ENCODE data around the gene IL10RB. TPM values are rescaled to one million over a fixed set of nuclear protein-coding genes. Genes with fewer than 3 reads are reported as not detected.
"Not testable (repeated sequence)": the region's sequence is repeated elsewhere in the genome, so short reads cannot be mapped to it uniquely, and the experiment has no call there.

The IL10RB gene
- total RNA-seq, 4 donors from 2014 or later: 17.5 to 27.3 (median 21.3) TPM

DNA sequence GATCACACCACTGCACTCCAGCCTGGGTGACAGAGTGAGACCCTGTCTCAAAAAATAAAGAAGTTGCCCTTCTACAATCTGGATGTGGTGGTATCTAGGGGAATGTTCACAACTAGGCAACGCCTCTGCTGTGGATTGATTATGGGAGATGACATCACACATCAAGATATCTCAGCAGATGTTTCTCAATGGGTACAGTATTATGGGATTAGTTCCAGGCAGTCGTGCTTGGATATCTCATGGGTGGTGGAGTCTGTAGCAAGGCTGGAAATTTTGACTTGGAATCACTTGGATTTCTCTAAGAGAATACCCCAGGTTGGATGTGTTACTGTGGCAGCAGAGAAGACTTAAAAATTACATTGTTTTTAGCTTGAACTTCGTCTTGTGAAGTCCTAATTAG, 28.7 kb upstream of the IL10RB start:
- no peak for TF ChIP-seq EP300 (IDR thresholded peaks at IDR 0.05)
- TF ChIP-seq, protein P1, sequence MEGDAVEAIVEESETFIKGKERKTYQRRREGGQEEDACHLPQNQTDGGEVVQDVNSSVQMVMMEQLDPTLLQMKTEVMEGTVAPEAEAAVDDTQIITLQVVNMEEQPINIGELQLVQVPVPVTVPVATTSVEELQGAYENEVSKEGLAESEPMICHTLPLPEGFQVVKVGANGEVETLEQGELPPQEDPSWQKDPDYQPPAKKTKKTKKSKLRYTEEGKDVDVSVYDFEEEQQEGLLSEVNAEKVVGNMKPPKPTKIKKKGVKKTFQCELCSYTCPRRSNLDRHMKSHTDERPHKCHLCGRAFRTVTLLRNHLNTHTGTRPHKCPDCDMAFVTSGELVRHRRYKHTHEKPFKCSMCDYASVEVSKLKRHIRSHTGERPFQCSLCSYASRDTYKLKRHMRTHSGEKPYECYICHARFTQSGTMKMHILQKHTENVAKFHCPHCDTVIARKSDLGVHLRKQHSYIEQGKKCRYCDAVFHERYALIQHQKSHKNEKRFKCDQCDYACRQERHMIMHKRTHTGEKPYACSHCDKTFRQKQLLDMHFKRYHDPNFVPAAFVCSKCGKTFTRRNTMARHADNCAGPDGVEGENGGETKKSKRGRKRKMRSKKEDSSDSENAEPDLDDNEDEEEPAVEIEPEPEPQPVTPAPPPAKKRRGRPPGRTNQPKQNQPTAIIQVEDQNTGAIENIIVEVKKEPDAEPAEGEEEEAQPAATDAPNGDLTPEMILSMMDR (IDR thresholded peaks at IDR 0.05): no peak
- TF ChIP-seq POLR2A (IDR thresholded peaks at IDR 0.05): no peak
- DNase-seq (ENCODE audit: low spot score in 2 of 2): no peak
- no peak overlapping the region for H3K27ac ChIP-seq
- no peaks in the 10 kb centered on the region for H3K27me3 ChIP-seq
- H3K4me3 ChIP-seq: no peak overlapping the region
- H3K9me3 ChIP-seq: no peaks in the 10 kb centered on the region
- H3K4me1 ChIP-seq: peaks cover 0 to 75% (median 31%) of the 10 kb centered on the region in 4 donors
- 86 to 95% methylated on average over 3 of the region's 3 CpGs for WGBS, 2 donors
- H3K36me3 ChIP-seq: peaks cover 0 to 6% (median 0%) of the 10 kb centered on the region in 3 donors

DNA sequence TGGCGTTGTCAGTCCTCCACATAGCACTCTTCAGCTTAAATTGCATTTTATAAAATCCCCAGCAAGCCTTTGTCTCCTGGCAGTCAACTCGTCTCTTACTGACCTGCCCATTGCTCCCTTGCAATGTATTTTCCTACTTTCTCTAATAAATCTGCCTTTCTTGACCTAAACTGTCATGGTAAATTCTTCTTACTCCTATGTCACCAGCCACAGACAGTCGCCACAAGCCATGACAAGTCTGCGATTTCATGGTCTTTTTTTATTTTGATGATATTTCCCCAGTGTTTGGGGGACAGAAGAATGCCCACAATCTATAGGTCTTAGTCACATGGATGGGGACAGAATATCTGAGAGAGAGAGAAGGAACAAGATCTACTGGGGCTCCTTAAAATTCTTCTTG, 28.0 kb upstream of the IL10RB start:
- TF ChIP-seq POLR2A (IDR thresholded peaks at IDR 0.05): no peak
- Histone ChIP-seq H3K4me3 (no peak overlapping the region), H3K9me3 (no peaks in the 10 kb centered on the region), H3K27ac (no peak overlapping the region), H3K36me3 (peaks cover 0 to 10% (median 0%) of the 10 kb centered on the region in 3 donors), H3K4me1 (peaks cover 0 to 69% (median 28%) of the 10 kb centered on the region in 4 donors), H3K27me3 (no peaks in the 10 kb centered on the region)
- WGBS, 2 donors: 84 to 85% methylated on average over 4 of the region's 4 CpGs
- no peak for DNase-seq (ENCODE audit: low spot score in 2 of 2)

DNA sequence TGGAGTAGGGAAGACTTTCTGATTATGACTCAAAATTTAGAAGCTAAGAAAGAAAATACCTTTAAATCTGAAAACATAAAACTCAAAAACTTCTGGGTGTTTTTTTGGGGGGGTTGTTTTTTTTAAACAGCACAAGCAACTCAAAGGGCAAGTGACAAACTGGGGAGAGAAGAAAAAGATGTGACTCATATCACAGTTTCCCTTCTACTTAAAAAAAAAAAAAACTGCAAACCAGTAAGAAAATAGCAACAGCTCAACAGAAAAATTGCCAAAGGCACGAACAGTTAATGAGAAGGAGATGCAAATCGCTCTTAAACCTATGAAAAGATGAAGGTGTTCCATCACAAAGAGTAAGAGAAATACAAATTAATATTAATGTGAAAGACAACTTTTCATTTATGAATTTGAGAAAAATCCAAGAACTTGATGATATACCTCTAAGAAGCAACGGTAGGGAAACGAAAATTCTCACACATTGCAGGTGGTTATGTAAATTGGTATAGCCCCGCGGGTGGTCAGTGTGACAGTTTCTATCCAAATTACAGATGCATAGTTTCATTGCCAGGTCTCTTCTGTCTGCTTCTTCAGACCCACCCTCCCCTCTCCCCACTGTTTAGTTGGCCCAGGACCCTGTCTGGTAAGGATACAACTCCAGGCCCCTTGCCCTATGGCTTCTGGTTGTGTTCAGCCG, 27.5 kb upstream of the IL10RB start:
- H3K36me3 ChIP-seq: peaks cover 0 to 14% (median 0%) of the 10 kb centered on the region in 3 donors
- TF ChIP-seq POLR2A (IDR thresholded peaks at IDR 0.05) (no peak), EP300 (IDR thresholded peaks at IDR 0.05) (no peak)
- TF ChIP-seq, protein P1 (IDR thresholded peaks at IDR 0.05): no peak
- H3K27ac ChIP-seq: no peak overlapping the region
- DNase-seq (ENCODE audit: low spot score in 2 of 2): no peak
- no peaks in the 10 kb centered on the region for H3K27me3 ChIP-seq
- no peak overlapping the region for H3K4me3 ChIP-seq
- 81 to 86% methylated on average over 7 of the region's 7 CpGs for WGBS, 2 donors
- peaks cover 0 to 63% (median 25%) of the 10 kb centered on the region in 4 donors for H3K4me1 ChIP-seq
- H3K9me3 ChIP-seq: no peaks in the 10 kb centered on the region

DNA sequence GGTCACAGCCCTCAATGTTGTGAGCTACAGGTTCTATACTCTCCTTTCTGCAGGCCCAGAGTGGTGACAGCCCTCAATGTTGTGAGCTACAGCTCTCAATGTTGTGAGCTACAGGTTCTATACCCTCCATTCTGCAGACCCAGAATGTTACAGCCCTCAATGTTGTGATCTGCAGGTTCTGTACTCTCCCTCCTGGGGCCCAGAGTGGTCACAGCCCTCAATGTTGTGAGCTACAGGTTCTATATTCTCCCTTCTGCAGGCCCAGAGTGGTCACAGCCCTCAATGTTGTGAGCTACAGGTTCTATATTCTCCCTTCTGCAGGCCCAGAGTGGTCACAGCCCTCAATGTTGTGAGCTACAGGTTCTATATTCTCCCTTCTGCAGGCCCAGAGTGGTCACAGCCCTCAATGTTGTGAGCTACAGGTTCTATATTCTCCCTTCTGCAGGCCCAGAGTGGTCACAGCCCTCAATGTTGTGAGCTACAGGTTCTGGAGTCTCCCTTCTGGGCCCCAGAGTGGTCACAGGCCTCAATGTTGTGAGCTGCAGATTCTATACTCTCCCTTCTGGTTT, 26.5 kb upstream of the IL10RB start:
- not testable (repeated sequence) for H3K27me3 ChIP-seq; H3K9me3 ChIP-seq; H3K4me3 ChIP-seq; H3K27ac ChIP-seq; DNase-seq (ENCODE audit: low spot score in 2 of 2)
- Histone ChIP-seq H3K4me1 (peaks cover 0 to 59% (median 23%) of the 10 kb centered on the region in 4 donors), H3K36me3 (peaks cover 0 to 20% (median 0%) of the 10 kb centered on the region in 3 donors)

DNA sequence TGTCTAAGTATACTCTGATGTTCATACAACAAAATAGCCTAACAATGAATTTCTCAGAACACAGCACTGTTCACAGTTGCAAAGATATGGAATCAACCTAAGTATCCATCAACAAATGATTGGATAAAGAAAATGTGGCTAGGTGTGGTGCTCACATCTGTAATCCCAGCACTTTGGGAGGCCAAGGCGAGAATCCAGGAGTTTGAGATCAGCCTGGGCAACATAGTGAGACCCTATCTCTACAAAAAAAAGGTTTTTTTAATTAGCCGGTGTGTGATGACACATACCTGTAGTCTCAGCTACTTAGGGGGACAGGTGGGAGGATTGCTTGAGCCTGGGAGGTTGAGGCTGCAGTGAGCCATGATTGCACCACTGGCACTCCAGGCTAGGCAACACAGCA, 25.8 kb upstream of the IL10RB start:
- H3K9me3 ChIP-seq: no peaks in the 10 kb centered on the region
- DNase-seq (ENCODE audit: low spot score in 2 of 2): no peak
- 97 to 98% methylated on average over 2 of the region's 2 CpGs for WGBS, 2 donors
- TF ChIP-seq POLR2A (IDR thresholded peaks at IDR 0.05): no peak
- TF ChIP-seq, protein P1 (IDR thresholded peaks at IDR 0.05): no peak
- peaks cover 0 to 28% (median 6%) of the 10 kb centered on the region in 3 donors for H3K36me3 ChIP-seq
- H3K27me3 ChIP-seq: no peaks in the 10 kb centered on the region
- H3K4me1 ChIP-seq: peaks cover 0 to 54% (median 20%) of the 10 kb centered on the region in 4 donors
- H3K27ac ChIP-seq: no peak overlapping the region
- H3K4me3 ChIP-seq: no peak overlapping the region

DNA sequence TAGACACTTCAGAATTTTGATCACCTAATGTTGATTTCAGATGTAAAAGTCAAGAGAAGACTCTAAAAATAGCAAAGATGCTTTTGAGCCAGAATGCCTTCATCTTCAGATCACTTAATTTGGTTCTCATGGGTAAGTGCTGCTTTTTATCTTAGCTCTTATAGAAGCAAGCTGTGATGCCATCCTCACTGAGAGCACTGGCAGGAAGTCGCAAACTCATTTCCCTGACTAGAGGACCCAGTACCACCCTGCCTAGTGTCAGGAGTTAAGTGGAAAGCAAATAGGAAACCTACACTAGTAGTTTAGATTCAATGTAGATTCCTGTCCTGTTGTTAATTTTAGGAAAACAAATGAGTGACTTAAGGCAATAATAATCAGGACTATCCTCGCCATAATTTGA, 24.3 kb upstream of the IL10RB start:
- H3K9me3 ChIP-seq: no peaks in the 10 kb centered on the region
- peaks cover 0 to 42% (median 16%) of the 10 kb centered on the region in 4 donors for H3K4me1 ChIP-seq
- no peak overlapping the region for H3K27ac ChIP-seq
- WGBS, 2 donors: 92 to 98% methylated on average over 2 of the region's 2 CpGs
- peaks cover 2 to 42% (median 7%) of the 10 kb centered on the region in 3 donors for H3K36me3 ChIP-seq
- DNase-seq (ENCODE audit: low spot score in 2 of 2): no peak
- H3K27me3 ChIP-seq: no peaks in the 10 kb centered on the region
- H3K4me3 ChIP-seq: no peak overlapping the region
- TF ChIP-seq, protein P1 (IDR thresholded peaks at IDR 0.05): no peak
- TF ChIP-seq EP300 (IDR thresholded peaks at IDR 0.05): no peak
- TF ChIP-seq POLR2A (IDR thresholded peaks at IDR 0.05): no peak

DNA sequence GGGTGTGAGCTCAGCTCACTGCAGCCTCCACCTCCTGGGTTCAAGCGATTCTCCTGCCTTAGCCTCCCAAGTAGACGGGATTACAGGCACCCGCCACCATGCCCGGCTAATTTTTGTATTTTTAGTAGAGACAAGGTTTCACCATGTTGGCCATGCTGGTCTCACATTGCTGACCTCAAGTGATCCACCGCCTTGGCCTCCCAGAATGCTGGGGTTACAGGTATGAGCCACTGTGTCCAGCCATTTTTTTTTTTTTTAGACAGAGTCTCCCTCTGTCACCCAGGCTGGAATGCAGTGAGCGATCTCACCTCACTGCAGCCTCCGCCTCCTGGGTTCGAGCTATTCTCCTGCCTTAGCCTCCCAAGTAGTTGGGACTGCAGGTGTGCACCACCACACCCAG, 23.3 kb upstream of the IL10RB start:
- not testable (repeated sequence) for H3K4me3 ChIP-seq; H3K27ac ChIP-seq; H3K9me3 ChIP-seq; DNase-seq (ENCODE audit: low spot score in 2 of 2); H3K27me3 ChIP-seq
- WGBS, 2 donors: 94 to 97% methylated on average over 8 of the region's 8 CpGs
- H3K36me3 ChIP-seq: peaks cover 4 to 52% (median 7%) of the 10 kb centered on the region in 3 donors
- H3K4me1 ChIP-seq: peaks cover 0 to 33% (median 12%) of the 10 kb centered on the region in 4 donors
